Lung (tissue), 12 donors: ENCODE measurements around the gene NR0B2. TPM values are rescaled to one million over a fixed set of nuclear protein-coding genes. Genes with fewer than 3 reads are reported as not detected.
A peak's percentile ranks its signal among the peaks of the same experiment; 100 is the strongest.

ENCODE experiments used
- ATAC-seq: fragments of 200-7000 bp; cut with Tn5 transposase; one replicate; pipeline ENCODE4 v1.9.1; 2020; ENCODE audit warnings: moderate number of reproducible peaks; ENCODE audit not compliant: insufficient read depth, low FRiP score
- DNase-seq, 3 donors: peaks; one replicate each; pipeline ENCODE4 v3.0.0-alpha.2; 2013 to 2017
- H3K27ac ChIP-seq, 2 donors: one replicate each; pipeline ENCODE4 v1.5.1; 2013; ENCODE audit warnings: mild to moderate bottlenecking in 2 of 2, moderate library complexity in 2 of 2, control low read depth in 1 of 2, inconsistent platforms in 1 of 2, low read depth in 1 of 2, low read length in 1 of 2
- H3K27me3 ChIP-seq, 3 donors: one replicate each; pipeline ENCODE4 v1.5.1; 2013; ENCODE audit warnings: low read length in 2 of 3; ENCODE audit not compliant: control insufficient read depth in 3 of 3, insufficient read depth in 3 of 3
- H3K36me3 ChIP-seq, 4 donors: one replicate each; pipeline ENCODE4 v1.5.1; 2013; ENCODE audit warnings: low read length in 4 of 4, mild to moderate bottlenecking in 1 of 4, moderate library complexity in 1 of 4; ENCODE audit not compliant: control insufficient read depth in 4 of 4, insufficient read depth in 4 of 4
- H3K4me1 ChIP-seq, 5 donors: one replicate each; pipeline ENCODE4 v1.5.1; 2013; ENCODE audit warnings: low read length in 5 of 5, mild to moderate bottlenecking in 2 of 5, moderate library complexity in 1 of 5; ENCODE audit not compliant: control insufficient read depth in 5 of 5, insufficient read depth in 5 of 5
- H3K4me3 ChIP-seq: one replicate; pipeline ENCODE4 v1.5.1; 2013; ENCODE audit warnings: mild to moderate bottlenecking, control low read depth, moderate library complexity
- H3K9ac ChIP-seq, 2 donors: one replicate each; pipeline ENCODE4 v1.5.1; 2013; ENCODE audit warnings: low read length in 2 of 2, control low read depth in 1 of 2; ENCODE audit not compliant: insufficient read depth in 1 of 2
- H3K9me3 ChIP-seq, 4 donors: one replicate each; pipeline ENCODE4 v1.5.1; 2013; ENCODE audit warnings: low read length in 3 of 4, mild to moderate bottlenecking in 1 of 4, moderate library complexity in 1 of 4; ENCODE audit not compliant: control insufficient read depth in 4 of 4, insufficient read depth in 3 of 4
- WGBS, 2 donors: extraction: QIAGEN DNeasy Blood & Tissue Kit; methylation state at CpG; one replicate each; pipeline ENCODE4 v1.1.7; 2013; 5-methylcytosine and 5-hydroxymethylcytosine counted together
- polyA plus RNA-seq, 2 donors: library from polyadenylated mRNA; stranded (reverse); fragments of 200-250 nt; gene quantifications; one replicate each; pipeline ENCODE4 v1.2.1, GENCODE V29; 2013
- total RNA-seq, 2 donors: library from RNA; depleted of rRNA in 1 of 2; stranded (reverse); fragments of >200 nt in 1 of 2; gene quantifications; one replicate each; pipeline ENCODE4 v1.2.1, GENCODE V29; 2014 to 2021
- TF ChIP-seq, protein P1 (sequence below): IDR thresholded peaks from 2 replicates; pipeline ENCODE4 v1.5.1; 2012; ENCODE audit warnings: mild to moderate bottlenecking; ENCODE audit errors: control extremely low read depth, extremely low read depth
- donor health status: control.
- donor health status: control.
- donor health status: Bipolar disorder and iron deficiency.
- donor health status: healthy.
- donor health status: DM: yes; HTN: yes; CAD: no.

NR0B2 gene
- total and polyA plus RNA-seq, 4 donors = 1.6 to 6.0 (median 2.2) TPM

DNA sequence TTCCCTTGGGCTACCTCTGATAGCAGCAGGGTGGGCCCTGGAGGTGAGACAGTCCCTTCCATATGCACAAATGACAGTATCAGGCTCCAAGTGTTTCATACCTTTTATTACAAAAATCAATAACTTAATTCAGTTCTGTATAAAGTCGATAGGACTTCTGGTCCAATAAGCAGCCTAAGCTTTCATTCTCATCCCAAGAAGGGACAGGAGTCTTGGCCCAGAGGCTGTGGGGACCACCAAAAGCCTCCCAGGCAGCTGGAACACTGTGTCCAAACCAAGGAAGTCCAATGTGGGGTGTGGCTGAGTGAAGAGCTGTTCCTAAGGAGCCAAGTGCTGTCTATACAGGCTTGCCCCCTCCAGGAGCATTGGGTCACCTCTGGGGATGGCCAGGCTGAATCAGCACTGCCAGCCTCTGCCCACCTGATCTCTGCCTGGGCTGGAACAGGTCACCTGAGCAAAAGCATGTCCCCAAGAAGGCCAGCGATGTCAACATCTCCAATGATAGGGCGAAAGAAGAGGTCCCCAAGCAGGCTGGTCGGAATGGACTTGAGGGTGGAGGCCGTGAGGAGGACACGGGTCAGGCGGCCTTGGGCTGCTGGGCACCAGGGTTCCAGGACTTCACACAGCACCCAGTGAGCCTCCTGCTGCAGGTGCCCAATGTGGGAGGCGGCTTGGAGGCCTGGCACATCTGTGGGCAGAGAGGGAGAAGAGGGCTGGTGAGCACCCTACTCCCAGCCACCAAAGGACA lies 2.2 kb downstream of the NR0B2 start:
- Histone ChIP-seq H3K27me3 (peaks cover 0 to 2% (median 0%) of the 10 kb centered on the region in 3 donors), H3K27ac (peak overlapping the region in 1 of 2 donors; percentile 5), H3K4me1 (peaks cover 0 to 8% (median 0%) of the 10 kb centered on the region in 5 donors), H3K9ac (no peak overlapping the region), H3K36me3 (no peaks in the 10 kb centered on the region), H3K4me3 (no peak overlapping the region), H3K9me3 (no peaks in the 10 kb centered on the region)
- TF ChIP-seq, protein P1, sequence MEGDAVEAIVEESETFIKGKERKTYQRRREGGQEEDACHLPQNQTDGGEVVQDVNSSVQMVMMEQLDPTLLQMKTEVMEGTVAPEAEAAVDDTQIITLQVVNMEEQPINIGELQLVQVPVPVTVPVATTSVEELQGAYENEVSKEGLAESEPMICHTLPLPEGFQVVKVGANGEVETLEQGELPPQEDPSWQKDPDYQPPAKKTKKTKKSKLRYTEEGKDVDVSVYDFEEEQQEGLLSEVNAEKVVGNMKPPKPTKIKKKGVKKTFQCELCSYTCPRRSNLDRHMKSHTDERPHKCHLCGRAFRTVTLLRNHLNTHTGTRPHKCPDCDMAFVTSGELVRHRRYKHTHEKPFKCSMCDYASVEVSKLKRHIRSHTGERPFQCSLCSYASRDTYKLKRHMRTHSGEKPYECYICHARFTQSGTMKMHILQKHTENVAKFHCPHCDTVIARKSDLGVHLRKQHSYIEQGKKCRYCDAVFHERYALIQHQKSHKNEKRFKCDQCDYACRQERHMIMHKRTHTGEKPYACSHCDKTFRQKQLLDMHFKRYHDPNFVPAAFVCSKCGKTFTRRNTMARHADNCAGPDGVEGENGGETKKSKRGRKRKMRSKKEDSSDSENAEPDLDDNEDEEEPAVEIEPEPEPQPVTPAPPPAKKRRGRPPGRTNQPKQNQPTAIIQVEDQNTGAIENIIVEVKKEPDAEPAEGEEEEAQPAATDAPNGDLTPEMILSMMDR = no peak
- ATAC-seq (no peak), DNase-seq (no peak)
- WGBS, 2 donors = 85 to 89% methylated on average over 8 of the region's 8 CpGs

DNA sequence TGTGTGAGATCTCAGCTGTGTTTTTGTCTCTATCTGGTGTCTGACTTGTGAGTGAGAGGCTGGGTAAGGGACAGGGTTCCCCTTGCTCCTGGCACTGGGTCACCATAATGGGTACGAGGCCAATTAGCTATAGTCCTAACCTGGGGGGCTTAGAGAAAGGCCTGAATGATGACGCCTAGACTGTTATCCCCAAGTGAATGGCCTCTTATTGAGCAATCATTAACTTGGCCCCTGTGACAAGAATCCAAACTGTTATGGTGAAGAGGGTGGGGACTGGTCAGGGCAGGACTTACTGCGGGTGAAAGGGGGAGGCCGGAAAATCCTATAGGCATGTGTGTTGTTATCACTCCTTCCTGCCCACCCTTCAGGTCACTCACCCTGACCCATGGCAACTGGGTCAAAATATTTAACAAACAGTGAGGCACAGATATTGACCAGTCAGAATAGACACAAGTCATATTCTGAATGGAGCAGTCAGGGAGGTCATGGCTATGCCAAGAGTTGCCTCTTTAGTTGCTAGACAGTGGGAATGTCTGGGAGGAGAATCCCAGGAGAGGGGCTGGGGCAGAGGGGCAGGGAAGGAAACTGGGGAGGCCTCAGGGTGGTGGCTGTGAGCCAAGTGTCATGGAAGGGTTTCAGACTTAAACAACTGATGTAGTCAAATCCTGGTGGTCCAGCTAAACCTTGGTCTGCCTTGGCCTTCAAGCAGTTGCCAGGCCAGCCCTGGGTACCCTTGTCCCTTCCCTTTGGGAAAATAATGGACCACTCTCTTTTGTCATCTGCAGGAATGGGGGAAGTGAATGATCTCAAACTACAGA lies 3.2 kb downstream of the NR0B2 start:
- Histone ChIP-seq H3K9ac (no peak overlapping the region), H3K36me3 (no peaks in the 10 kb centered on the region), H3K4me3 (no peak overlapping the region), H3K4me1 (peaks cover 0 to 8% (median 0%) of the 10 kb centered on the region in 5 donors), H3K27me3 (peaks cover 0 to 2% (median 0%) of the 10 kb centered on the region in 3 donors), H3K27ac (peak overlapping the region in 1 of 2 donors; percentile 42), H3K9me3 (no peaks in the 10 kb centered on the region)
- TF ChIP-seq, protein P1 = no peak
- ATAC-seq (no peak), DNase-seq (peak in 1 of 3 donors; percentile 51)
- WGBS, 2 donors = 71 to 88% methylated on average over 4 of the region's 4 CpGs

- 77 to 86% methylated on average over 3 of the region's 3 CpGs for WGBS, 2 donors
These were observed 3.8 kb downstream of the NR0B2 start for GRCh38 chr1:26909951-26910342.

More at GRCh38 chr1:26909951-26910342, 3.8 kb downstream of the NR0B2 start:
- TF ChIP-seq, protein P1 = no peak
- Histone ChIP-seq H3K27me3 (peaks cover 0 to 2% (median 0%) of the 10 kb centered on the region in 3 donors), H3K4me1 (peaks cover 0 to 6% (median 0%) of the 10 kb centered on the region in 5 donors), H3K9me3 (no peaks in the 10 kb centered on the region), H3K9ac (no peak overlapping the region), H3K4me3 (no peak overlapping the region), H3K36me3 (no peaks in the 10 kb centered on the region), H3K27ac (no peak overlapping the region)
- ATAC-seq (no peak), DNase-seq (no peak)
